GM23248 (cell line): ENCODE measurements around the gene GRIP2.

Experiments used
- EZH2 ChIP-seq: fragments of 200-600 bp; sonication (generic); IDR thresholded peaks from 2 replicates; pipeline ENCODE4 v1.6.1; 2018; ENCODE audit warnings: antibody characterized with exemption, mild to moderate bottlenecking; ENCODE audit not compliant: insufficient read depth, poor library complexity, severe bottlenecking
- EZH2phosphoT487 ChIP-seq: fragments of 200-600 bp; sonication (generic); IDR thresholded peaks from 2 replicates; pipeline ENCODE4 v1.6.1; 2018; ENCODE audit warnings: antibody characterized with exemption, moderate library complexity, mild to moderate bottlenecking, low read depth; ENCODE audit not compliant: insufficient read depth

DNA sequence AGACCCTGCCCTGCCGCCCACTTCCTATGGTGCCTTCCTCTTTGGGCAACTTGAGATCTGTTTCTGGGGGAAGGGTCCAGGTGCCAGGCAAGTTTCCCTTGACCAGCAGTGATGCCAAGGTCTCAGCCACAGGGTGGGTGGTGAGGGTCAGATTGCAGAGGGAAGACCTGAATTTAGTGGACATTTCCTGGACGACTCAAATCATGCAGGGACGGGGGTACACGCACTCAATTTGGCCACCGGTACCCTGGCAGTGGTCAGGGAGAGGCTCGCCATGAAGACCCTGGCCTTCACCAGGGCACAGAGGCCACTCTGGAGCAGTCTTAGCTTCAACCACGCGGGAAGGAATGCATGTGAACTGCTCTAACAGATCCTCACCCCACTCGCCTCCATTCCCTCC, 1.5 kb upstream of the GRIP2 start:
- TF ChIP-seq EZH2phosphoT487 (no peak), EZH2 (no peak)
